ENCODE measurements around the gene P2RX7.

GRCh38 chr12:121190523-121191031, 57.9 kb downstream of the P2RX7 start:
- no peak for TF ChIP-seq CTCF (conservative IDR thresholded peaks at IDR 0.05 in 1 of 2, IDR thresholded peaks at IDR 0.05 in 1 of 2; ENCODE audit: low read depth in 1 of 2, low read length in 2 of 2)
- TF ChIP-seq EZH2 (IDR thresholded peaks at IDR 0.05; ENCODE audit: low read length, missing control alignments): no peak
